HTR-8/SVneo (cell line): ENCODE results near the gene ACVRL1.

Experiments
- DNase-seq: peaks from one replicate; pipeline ENCODE4 v3.0.0; 2011; ENCODE audit warnings: low spot score, mixed read lengths; ENCODE audit not compliant: insufficient read length
- FAIRE-seq: peaks from 2 replicates; lab custom pipeline; 2011; peaks lifted over from hg19 to GRCh38; lab: Jason Lieb, UNC

ACVRL1 gene

GRCh38 chr12:51932218-51933076 is 25.1 kb downstream of the ACVRL1 start:
- DNase-seq (no peak), FAIRE-seq (no peak)

- FAIRE-seq (no peak), DNase-seq (no peak)
Measured at GRCh38 chr12:51934080-51934479, 26.8 kb downstream of the ACVRL1 start.

DNA sequence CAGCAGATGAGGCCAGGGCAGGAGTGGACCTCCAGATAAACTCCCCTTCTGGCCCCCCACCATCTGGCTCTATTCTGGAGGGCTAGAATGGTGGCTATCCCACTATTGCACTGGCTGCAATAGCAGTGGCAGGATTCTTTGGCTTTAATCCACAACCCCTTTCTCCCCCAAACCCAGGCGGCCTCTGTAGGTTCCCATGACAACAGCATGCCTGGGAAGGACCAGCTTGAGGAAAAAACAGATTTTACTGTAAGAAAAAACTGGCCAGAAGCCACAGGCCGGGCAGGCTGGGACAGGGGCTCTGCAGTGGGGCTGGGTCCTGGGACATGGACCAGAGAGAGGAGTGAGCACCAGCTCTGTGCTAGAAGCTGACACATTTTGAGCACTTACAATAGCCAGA is 30.6 kb downstream of the ACVRL1 start:
- no peak for FAIRE-seq
- no peak for DNase-seq

GRCh38 chr12:51938726-51939125 is 31.4 kb downstream of the ACVRL1 start:
- FAIRE-seq = no peak

DNA sequence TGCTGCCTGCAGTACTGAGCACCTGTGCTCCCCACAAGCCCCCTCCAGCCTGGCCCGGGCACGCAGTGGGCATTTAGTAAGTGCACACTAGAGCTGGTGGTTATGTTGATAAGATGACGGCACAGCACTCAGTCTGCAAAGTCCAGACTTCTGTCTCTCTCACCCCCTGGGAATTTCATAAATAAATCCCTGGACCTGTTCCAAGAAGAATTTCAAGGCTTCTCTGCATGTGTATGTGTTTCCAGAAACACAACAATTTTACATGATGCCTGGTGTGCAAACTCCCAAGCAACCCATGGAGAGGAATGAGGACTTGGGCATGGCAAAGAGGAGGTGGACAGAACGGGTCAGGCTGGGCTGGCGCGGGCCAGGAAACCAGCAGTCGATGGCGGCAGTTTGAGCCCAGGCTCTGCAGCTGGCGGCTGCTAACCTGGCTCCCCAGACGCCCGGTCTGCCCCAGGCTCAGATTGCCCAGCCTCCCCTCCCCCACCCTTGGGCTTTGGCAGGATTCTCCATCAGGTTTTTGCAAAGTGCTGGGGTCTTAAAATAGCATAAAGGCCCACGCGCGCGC is 33.8 kb downstream of the ACVRL1 start:
- DNase-seq (no peak), FAIRE-seq (no peak)

More at GRCh38 chr12:51938726-51939125, 31.4 kb downstream of the ACVRL1 start:
- no peak for DNase-seq

DNA sequence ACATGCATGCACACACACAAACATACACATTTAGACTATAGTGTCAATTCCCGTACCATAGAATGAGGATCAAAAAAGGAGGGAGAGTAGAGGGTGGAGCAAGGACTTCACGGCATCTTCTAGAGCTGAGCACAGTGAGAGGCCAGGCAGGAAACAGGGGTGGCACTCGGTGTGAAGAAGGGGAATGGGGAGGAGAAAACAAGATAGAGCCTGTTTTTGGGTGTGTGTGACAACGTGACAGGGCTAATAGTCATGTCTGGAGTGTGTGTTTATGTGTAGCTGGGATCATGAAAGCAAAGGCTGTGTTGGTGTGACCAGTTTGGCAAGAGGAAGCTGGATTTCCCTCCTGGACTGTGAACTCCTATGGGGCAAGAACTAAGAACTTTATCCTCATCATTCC is 34.3 kb downstream of the ACVRL1 start:
- FAIRE-seq (no peak), DNase-seq (no peak)

DNA sequence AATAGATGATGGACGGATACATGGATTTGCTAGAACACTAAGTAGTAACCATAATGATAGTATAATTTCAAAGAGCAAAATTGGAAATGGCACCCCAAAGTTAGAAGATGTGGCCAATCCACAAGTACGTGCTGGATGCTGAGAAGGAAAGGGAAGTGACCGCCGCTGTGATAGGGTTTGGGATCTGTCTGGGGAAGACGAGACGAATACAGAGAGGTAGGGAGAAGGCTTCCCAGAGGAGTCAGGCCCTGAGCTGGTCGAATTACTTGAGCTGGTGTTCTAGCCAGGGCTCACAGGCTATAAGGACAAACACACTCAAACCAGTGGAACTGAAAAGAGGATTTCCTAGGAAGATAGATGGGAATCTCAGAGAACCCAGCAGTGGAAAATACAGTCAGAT is 34.8 kb downstream of the ACVRL1 start:
- FAIRE-seq (peak; percentile 13), DNase-seq (no peak)

GRCh38 chr12:51942501-51943000 is 35.2 kb downstream of the ACVRL1 start:
- DNase-seq = no peak
- no peak for FAIRE-seq

GRCh38 chr12:51943346-51943745 is 36.0 kb downstream of the ACVRL1 start:
- no peak for DNase-seq
- no peak for FAIRE-seq

GRCh38 chr12:51944608-51945233 is 37.4 kb downstream of the ACVRL1 start:
- FAIRE-seq (no peak), DNase-seq (no peak)

GRCh38 chr12:51947246-51947996 is 40.1 kb downstream of the ACVRL1 start:
- FAIRE-seq = no peak
- no peak for DNase-seq

DNA sequence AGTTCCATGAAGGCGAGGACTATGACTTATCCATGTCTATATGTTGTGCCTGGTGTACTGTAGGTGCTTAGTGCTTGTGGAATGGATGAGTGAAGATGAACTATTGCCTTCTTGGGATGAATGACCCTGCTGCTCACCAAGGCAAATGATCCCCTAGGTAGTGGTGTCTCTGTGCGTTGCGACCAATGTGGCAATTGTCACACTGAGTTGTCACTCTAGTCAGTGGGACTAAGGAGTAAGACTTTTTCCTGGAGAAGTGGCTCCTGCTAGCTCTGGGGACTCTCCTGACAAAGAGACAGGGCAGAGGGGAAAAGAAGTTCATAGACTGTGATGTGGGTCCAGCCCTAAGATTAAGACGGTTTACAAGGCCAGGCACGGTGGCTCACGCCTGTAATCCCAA is 40.8 kb downstream of the ACVRL1 start:
- no peak for FAIRE-seq
- no peak for DNase-seq

- no peak for FAIRE-seq
- no peak for DNase-seq
Measured at GRCh38 chr12:51949342-51950030, 42.2 kb downstream of the ACVRL1 start.

GRCh38 chr12:51950682-51951198 is 43.4 kb downstream of the ACVRL1 start:
- DNase-seq (no peak), FAIRE-seq (no peak)

GRCh38 chr12:51951199-51951842 is 44.0 kb downstream of the ACVRL1 start, which contains the start of gene ACVR1B:
Gene ACVR1B, plus strand, starts transcription at chr12:51951699. Its CDS starts 45 bp downstream, at chr12:51951744.
- peak; percentile 76 for DNase-seq
- FAIRE-seq = peak; percentile 28

GRCh38 chr12:51951843-51952722 is 44.8 kb downstream of the ACVRL1 start:
- FAIRE-seq = no peak
- no peak for DNase-seq

DNA sequence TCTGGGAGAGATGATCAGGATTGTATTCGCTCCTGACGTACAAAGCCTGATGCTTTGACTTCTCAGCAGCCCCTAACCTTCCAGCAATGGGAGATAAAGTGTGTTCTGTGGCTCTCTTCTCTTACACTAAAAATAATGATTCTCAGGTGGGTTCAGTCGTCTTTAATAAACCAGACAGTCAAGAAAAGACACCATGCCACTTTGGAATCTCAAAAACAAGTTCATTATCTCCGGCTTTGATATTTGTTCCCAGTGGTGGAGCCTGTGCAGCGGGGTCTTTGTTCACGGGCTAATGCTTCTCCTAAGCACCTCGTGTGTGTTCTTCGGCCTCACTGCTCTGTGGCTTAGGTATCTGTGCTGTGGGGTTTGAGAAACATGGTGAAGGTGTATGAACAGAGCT is 45.8 kb downstream of the ACVRL1 start:
- no peak for DNase-seq

GRCh38 chr12:51953864-51954263 is 46.6 kb downstream of the ACVRL1 start:
- FAIRE-seq (no peak), DNase-seq (no peak)

More for the DNA sequence above, 45.8 kb downstream of the ACVRL1 start:
- FAIRE-seq = no peak
